Right lobe of liver (tissue), 4 donors: ENCODE data around the gene RPL29.

Experiments used
- POLR2A ChIP-seq: fragments of 450-650 bp; IDR thresholded peaks from one replicate; pipeline ENCODE4 v1.6.1; 2017; ENCODE audit warnings: antibody characterized with exemption, mild to moderate bottlenecking
- TF ChIP-seq, protein P1 (sequence below), 4 donors: fragments of 200-600 bp in 3 of 4; fragments of 450-650 bp in 1 of 4; IDR thresholded peaks; one replicate each; pipeline versions ENCODE4 v1.5.1 to v1.8.0; 2016 to 2022; ENCODE audit warnings: antibody characterized with exemption in 4 of 4, mild to moderate bottlenecking in 2 of 4
- donor health status: DM: no; HTN: no; CAD: no.
- donor health status: DM: no; HTN: no; CAD: no.
- donor health status: DM: no; HTN: yes; CAD: no.

DNA sequence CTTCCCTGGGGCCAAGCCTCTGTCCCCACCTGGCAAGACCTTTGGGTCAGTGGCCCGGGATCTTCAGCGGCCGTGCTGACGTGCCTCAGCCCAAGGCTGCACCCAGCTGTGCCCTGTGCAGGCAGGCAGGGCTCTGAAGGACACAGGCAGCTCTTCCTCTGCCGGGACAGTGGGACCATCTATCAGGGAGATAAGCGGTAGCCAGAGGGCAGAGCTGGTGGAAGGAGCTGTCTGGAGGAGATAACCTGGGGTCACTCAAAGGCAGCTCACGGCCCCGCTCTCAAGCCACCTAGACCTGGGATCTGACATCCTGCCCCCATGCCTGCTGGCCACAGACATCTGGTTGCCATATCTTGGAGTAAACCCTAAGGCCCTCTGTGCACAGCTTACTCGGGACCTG lies 33.4 kb upstream of the RPL29 start:
- TF ChIP-seq, protein P1, sequence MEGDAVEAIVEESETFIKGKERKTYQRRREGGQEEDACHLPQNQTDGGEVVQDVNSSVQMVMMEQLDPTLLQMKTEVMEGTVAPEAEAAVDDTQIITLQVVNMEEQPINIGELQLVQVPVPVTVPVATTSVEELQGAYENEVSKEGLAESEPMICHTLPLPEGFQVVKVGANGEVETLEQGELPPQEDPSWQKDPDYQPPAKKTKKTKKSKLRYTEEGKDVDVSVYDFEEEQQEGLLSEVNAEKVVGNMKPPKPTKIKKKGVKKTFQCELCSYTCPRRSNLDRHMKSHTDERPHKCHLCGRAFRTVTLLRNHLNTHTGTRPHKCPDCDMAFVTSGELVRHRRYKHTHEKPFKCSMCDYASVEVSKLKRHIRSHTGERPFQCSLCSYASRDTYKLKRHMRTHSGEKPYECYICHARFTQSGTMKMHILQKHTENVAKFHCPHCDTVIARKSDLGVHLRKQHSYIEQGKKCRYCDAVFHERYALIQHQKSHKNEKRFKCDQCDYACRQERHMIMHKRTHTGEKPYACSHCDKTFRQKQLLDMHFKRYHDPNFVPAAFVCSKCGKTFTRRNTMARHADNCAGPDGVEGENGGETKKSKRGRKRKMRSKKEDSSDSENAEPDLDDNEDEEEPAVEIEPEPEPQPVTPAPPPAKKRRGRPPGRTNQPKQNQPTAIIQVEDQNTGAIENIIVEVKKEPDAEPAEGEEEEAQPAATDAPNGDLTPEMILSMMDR (IDR thresholded peaks at IDR 0.05), result no peak
- no peak for TF ChIP-seq POLR2A
